ENCODE data around the gene CYS1.
"Not testable (repeated sequence)": the region's sequence is repeated elsewhere in the genome, so short reads cannot be mapped to it uniquely, and the experiment has no call there.

Gene CYS1

GRCh38 chr2:10022041-10022421 lies 58.2 kb downstream of the CYS1 start:
- in situ Hi-C loops (cut with MboI; ENCODE audit: low sequenced_read_pairs, unreplicated experiment): no loop called here
- DNase-seq (ENCODE audit: low spot score): no peak
- no peak for TF ChIP-seq CTCF (IDR thresholded peaks at IDR 0.05; ENCODE audit: borderline replicate concordance, control extremely low read depth, extremely low read depth, insufficient read depth, missing control alignments)

GRCh38 chr2:10019602-10020400 lies 60.4 kb downstream of the CYS1 start:
- in situ Hi-C loops (cut with MboI; ENCODE audit: low sequenced_read_pairs, unreplicated experiment): no loop called here
- DNase-seq (ENCODE audit: low spot score): no peak
- TF ChIP-seq CTCF (IDR thresholded peaks at IDR 0.05; ENCODE audit: borderline replicate concordance, control extremely low read depth, extremely low read depth, insufficient read depth, missing control alignments): no peak

- no peak for DNase-seq (ENCODE audit: low spot score)
- TF ChIP-seq CTCF (IDR thresholded peaks at IDR 0.05; ENCODE audit: borderline replicate concordance, control extremely low read depth, extremely low read depth, insufficient read depth, missing control alignments): no peak
- in situ Hi-C loops (cut with MboI; ENCODE audit: low sequenced_read_pairs, unreplicated experiment): no loop called here
Measured at GRCh38 chr2:10019174-10019573, 61.0 kb downstream of the CYS1 start.

GRCh38 chr2:10017313-10017941 lies 62.8 kb downstream of the CYS1 start:
- in situ Hi-C loops (cut with MboI; ENCODE audit: low sequenced_read_pairs, unreplicated experiment): no loop called here
- no peak for DNase-seq (ENCODE audit: low spot score)
- TF ChIP-seq CTCF (IDR thresholded peaks at IDR 0.05; ENCODE audit: borderline replicate concordance, control extremely low read depth, extremely low read depth, insufficient read depth, missing control alignments): no peak

GRCh38 chr2:10016802-10017258 lies 63.4 kb downstream of the CYS1 start:
- DNase-seq (ENCODE audit: low spot score): no peak
- TF ChIP-seq CTCF (IDR thresholded peaks at IDR 0.05; ENCODE audit: borderline replicate concordance, control extremely low read depth, extremely low read depth, insufficient read depth, missing control alignments): no peak
- in situ Hi-C loops (cut with MboI; ENCODE audit: low sequenced_read_pairs, unreplicated experiment): no loop called here

- TF ChIP-seq CTCF (IDR thresholded peaks at IDR 0.05; ENCODE audit: borderline replicate concordance, control extremely low read depth, extremely low read depth, insufficient read depth, missing control alignments): no peak
- no peak for DNase-seq (ENCODE audit: low spot score)
- in situ Hi-C loops (cut with MboI; ENCODE audit: low sequenced_read_pairs, unreplicated experiment): no loop called here
Measured at GRCh38 chr2:10016001-10016801, 64.0 kb downstream of the CYS1 start.

GRCh38 chr2:10015376-10015989 lies 64.7 kb downstream of the CYS1 start:
- DNase-seq (ENCODE audit: low spot score); in situ Hi-C loops (cut with MboI; ENCODE audit: low sequenced_read_pairs, unreplicated experiment): not testable (repeated sequence)
